GM13976 (cell line): Measurements from ENCODE around the gene ADGRF1.

Source experiments
- DNase-seq: peaks from one replicate; pipeline ENCODE4 v3.0.0; 2012; ENCODE audit warnings: low spot score
- in situ Hi-C: fragments of 300-500 bp; cut with MboI; formaldehyde crosslinking; loops from one replicate; pipeline ENCODE4 v1.12.0; 2022; ENCODE audit warnings: low sequenced_read_pairs, mixed read lengths, inconsistent platforms; ENCODE audit not compliant: unreplicated experiment
- TF ChIP-seq, protein P1 (sequence below): IDR thresholded peaks from 2 replicates; pipeline ENCODE4 v1.5.1; 2012; ENCODE audit warnings: borderline replicate concordance, mild to moderate bottlenecking; ENCODE audit not compliant: insufficient read depth; ENCODE audit errors: extremely low read depth, missing control alignments, control extremely low read depth

Gene ADGRF1

DNA sequence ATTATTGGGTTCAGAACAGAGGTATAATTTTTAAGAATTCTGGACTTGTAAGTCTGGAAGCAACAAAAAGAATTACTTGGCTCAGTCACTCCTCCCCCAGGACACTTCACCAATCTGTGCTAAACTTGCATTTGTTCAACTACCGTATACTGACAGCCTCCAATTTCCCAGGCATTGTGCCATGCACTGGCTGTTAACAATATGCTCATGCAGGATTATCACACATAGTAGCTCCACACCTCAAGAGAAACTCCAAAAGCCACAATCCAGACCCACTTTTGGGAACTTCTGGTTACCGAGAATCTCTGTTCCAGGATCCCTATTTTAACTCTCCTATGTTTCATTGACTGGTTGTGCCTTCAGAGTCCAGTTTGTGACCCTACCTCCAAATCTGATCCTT, 7.7 kb downstream of the ADGRF1 start:
- in situ Hi-C loops, result loop anchor here (25.0 kb wide), 1 partner anchor 172 kb away; no protein-coding TSS in a partner anchor
- TF ChIP-seq, protein P1, sequence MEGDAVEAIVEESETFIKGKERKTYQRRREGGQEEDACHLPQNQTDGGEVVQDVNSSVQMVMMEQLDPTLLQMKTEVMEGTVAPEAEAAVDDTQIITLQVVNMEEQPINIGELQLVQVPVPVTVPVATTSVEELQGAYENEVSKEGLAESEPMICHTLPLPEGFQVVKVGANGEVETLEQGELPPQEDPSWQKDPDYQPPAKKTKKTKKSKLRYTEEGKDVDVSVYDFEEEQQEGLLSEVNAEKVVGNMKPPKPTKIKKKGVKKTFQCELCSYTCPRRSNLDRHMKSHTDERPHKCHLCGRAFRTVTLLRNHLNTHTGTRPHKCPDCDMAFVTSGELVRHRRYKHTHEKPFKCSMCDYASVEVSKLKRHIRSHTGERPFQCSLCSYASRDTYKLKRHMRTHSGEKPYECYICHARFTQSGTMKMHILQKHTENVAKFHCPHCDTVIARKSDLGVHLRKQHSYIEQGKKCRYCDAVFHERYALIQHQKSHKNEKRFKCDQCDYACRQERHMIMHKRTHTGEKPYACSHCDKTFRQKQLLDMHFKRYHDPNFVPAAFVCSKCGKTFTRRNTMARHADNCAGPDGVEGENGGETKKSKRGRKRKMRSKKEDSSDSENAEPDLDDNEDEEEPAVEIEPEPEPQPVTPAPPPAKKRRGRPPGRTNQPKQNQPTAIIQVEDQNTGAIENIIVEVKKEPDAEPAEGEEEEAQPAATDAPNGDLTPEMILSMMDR, result no peak
- no peak for DNase-seq

DNA sequence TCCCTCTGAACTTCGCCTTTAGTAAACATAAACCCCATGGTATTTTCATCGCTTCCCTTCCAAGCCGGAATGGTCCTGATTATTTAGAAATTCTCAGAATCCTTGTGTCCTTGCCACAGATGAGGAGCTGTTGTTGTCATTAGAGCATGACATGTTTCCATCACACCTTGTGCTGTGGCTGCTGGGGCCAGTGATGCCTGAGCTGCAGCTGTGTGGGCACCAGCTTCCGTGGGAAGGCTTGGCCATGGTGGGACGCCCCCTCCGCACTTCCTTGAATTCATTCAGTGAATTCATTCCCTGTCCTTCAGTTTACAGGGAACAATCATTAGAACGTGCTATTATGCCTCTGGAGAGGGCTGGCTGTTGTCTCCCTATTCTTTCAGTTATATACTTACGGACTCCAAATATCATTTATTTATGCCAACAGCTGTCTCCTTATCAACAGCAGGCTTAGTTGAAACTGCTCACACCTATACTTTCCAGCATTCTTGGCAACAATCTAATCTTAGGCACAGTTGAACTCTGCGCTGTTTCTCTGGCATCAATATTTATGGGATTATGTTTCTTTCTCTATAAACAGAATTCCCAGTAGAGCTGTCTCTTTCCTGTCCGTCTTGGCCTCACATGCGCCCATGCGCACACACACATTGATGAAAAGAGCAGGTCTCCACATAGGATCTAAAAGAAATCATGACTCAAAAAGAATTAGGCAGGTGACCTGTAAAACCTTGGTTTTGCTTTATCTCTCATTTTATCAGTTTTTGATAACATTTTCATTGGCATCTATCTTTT, 9.0 kb downstream of the ADGRF1 start:
- in situ Hi-C loops, result loop anchor here (25.0 kb wide), 1 partner anchor 171 kb away; no protein-coding TSS in a partner anchor
- TF ChIP-seq, protein P1, result no peak
- DNase-seq, result no peak

DNA sequence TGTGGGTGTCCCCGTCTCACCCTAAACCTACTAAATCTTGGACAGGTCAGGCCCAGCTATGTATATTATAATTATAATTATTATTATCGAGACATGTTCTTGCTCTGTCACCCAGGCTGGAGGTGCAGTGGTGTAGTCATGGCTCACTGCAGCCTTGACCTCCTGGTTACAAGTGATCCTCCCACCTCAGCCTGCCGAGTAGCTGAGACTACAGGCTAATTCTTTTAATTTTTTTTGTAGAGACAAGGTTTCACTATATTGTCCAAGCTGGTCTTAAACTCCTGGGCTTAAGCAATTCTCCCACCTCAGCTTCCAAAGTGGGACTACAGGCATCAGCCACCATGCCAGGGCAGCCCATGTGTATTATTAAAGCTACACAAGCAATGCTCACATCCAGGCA, 10.5 kb downstream of the ADGRF1 start:
- in situ Hi-C loops, result loop anchor here (25.0 kb wide), 1 partner anchor 169 kb away; no protein-coding TSS in a partner anchor
- DNase-seq, result no peak
- TF ChIP-seq, protein P1, result no peak

DNA sequence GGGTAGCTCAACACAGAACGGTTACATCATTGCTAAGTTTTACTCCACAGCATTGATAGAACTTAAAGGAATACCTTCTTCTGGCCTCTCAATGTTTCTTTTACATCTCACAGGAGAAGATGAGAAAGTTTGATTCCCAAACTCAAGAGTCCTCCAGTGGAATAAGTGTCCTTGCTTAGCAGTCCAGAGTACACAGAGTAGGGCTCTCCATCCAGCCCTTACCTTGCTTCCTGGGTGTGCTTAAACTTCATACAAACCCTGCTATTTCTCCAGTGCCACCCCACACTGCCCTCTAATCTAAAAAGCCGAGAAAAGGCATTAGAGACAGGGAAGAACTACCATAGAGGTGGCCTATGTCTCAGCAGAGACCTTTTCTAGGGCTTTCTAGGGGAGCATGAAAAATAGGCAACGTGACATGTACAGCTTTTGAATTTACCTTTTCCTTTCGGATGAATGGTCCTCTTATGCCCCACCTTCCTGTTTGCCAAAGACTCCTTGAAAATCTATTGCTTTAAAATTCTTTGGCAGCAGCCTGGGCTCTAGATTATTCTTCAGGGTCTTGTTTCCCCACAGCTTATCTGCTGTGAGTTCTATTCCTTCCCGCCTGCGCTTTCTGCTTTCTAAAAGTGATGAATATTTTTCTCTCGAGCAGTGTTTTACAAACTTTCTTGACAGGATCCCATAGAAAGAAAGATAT, 12.1 kb downstream of the ADGRF1 start:
- in situ Hi-C loops, result loop anchor here (25.0 kb wide), 1 partner anchor 168 kb away; no protein-coding TSS in a partner anchor
- TF ChIP-seq, protein P1, result no peak
- DNase-seq, result no peak

DNA sequence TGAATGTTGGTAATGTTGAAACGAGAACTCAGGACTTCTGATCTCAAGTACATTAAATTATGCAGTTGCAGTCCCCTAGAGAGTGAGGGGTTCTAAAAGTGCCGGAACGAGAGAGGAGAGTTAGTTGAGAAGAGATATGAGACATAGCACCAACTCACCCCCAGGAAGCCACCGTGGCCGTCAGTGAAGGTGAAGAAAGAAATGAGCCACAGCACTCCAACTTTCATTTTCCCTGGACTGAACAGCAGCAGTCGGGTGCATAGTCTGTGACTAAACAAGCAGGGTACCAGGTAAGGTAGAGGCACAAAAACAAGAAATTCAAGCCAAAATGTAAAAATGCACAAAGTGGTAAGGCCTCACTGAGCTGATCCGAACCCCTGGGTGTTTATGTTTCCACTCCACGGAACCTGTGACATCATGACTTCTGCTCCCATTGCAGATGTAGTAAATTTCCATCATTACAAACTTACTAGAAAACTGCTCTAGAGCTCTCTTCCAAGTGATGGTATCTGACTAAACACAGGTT, 13.2 kb downstream of the ADGRF1 start:
- TF ChIP-seq, protein P1, result no peak
- DNase-seq, result no peak
- in situ Hi-C loops, result loop anchor here (25.0 kb wide), 1 partner anchor 167 kb away; no protein-coding TSS in a partner anchor

DNA sequence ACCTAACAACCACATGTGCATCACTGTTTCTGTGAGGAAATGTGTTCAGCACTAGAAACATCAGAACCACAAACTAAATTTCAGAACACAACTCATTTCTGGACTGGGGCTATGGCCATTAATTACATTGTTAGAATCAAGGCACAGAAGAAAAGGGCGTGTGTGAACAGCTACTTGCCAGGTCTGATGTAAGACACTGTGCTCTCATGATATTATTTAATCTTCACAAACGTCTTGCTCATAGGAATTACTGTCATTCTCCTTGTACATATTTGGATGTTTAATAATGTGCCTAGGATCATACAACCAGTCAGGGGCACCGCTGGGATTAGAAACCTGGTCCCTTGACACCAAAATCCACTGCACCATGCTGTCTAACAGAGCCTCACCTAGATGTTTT, 14.8 kb downstream of the ADGRF1 start:
- TF ChIP-seq, protein P1, result no peak
- in situ Hi-C loops, result loop anchor here (25.0 kb wide), 1 partner anchor 165 kb away; no protein-coding TSS in a partner anchor
- DNase-seq, result no peak
